Fibroblast of lung (primary cell): ENCODE results near the gene TPO.

ENCODE experiments used
- CTCF ChIP-seq, 2 donors: IDR thresholded peaks in 1 of 2; conservative IDR thresholded peaks in 1 of 2; 1 replicate in 1 of 2; 2 replicates in 1 of 2; pipeline ENCODE4 v1.5.1; 2011 to 2012; ENCODE audit warnings: low read length in 2 of 2, control low read depth in 1 of 2, inconsistent platforms in 1 of 2, low read depth in 1 of 2, mild to moderate bottlenecking in 1 of 2
- EZH2 ChIP-seq: IDR thresholded peaks from 2 replicates; pipeline ENCODE4 v1.5.1; 2012; ENCODE audit warnings: low read length, control low read depth, mild to moderate bottlenecking; ENCODE audit errors: missing control alignments

GRCh38 chr2:1511455-1511854, 98.2 kb downstream of the TPO start:
- no peak for TF ChIP-seq CTCF (conservative IDR thresholded peaks at IDR 0.05 in 1 of 2, IDR thresholded peaks at IDR 0.05 in 1 of 2; ENCODE audit: low read depth in 1 of 2, low read length in 2 of 2)
- no peak for TF ChIP-seq EZH2
